Activated CD4-positive, alpha-beta memory T cell treated with anti-CD3 and anti-CD28 coated beads for 36 hours (primary cell): ENCODE results near the gene BIVM. TPM values are rescaled to one million over a fixed set of nuclear protein-coding genes. Genes with fewer than 3 reads are reported as not detected.

ENCODE experiments used
- CTCF ChIA-PET: fragments of 350-600 bp; sonication (Branson Sonifier 250); formaldehyde crosslinking; loops from one replicate; lab custom pipeline; 2021; ENCODE audit warnings: antibody characterized with exemption, inconsistent platforms; lab: Charles Lee
- POLR2A ChIA-PET: fragments of 350-600 bp; sonication (Branson Sonifier 250); formaldehyde crosslinking; loops from one replicate; lab custom pipeline; 2021; ENCODE audit warnings: antibody characterized with exemption; lab: Charles Lee
- DNase-seq: peaks from one replicate; pipeline ENCODE4 v3.0.0-alpha.2; 2020
- H3K27ac Mint-ChIP-seq: one replicate; pipeline ENCODE4 v1.8.0; 2021; ENCODE audit warnings: mixed read lengths
- H3K27me3 Mint-ChIP-seq: one replicate; pipeline ENCODE4 v1.8.0; 2021; ENCODE audit warnings: mixed read lengths
- H3K36me3 Mint-ChIP-seq: one replicate; pipeline ENCODE4 v1.8.0; 2021; ENCODE audit warnings: mixed read lengths
- H3K4me1 Mint-ChIP-seq: one replicate; pipeline ENCODE4 v1.8.0; 2021; ENCODE audit warnings: low read depth, mixed read lengths
- H3K4me3 Mint-ChIP-seq: one replicate; pipeline ENCODE4 v1.8.0; 2021; ENCODE audit warnings: mild to moderate bottlenecking, mixed read lengths
- H3K9me3 Mint-ChIP-seq: one replicate; pipeline ENCODE4 v1.8.0; 2021; ENCODE audit warnings: mixed read lengths
- intact Hi-C: fragments of 100-400 bp; cut with micrococcal nuclease; formaldehyde crosslinking; loops from one replicate; pipeline ENCODE4 v1.15.1; 2023
- total RNA-seq, 2 experiments: library from RNA; stranded (reverse); gene quantifications; one replicate each; pipeline ENCODE4 v1.2.3, GENCODE V29; 2021

The BIVM gene
- 10 to 100 TPM; 13.3 to 15.7 TPM for total RNA-seq

- peak within 1 kb of the TSS; percentile 90 for H3K4me3 Mint-ChIP-seq
- peaks cover 6% of the 10 kb centered on the region for H3K36me3 Mint-ChIP-seq
- intact Hi-C loops = loop anchor here (1.0 to 5.0 kb wide), 5 partner anchors 20 to 207 kb away; partner anchors contain the start of gene TPP2
- no peaks in the 10 kb centered on the region for H3K9me3 Mint-ChIP-seq
- ChIA-PET CTCF (interaction anchor here (0.9 to 4.7 kb wide), 9 partner anchors 19 to 207 kb away, joined by 3 to 22 read pairs (median 5); partner anchors contain the start of genes ERCC5 and TEX30), POLR2A (interaction anchor here (0.5 to 3.6 kb wide), 7 partner anchors 13 to 202 kb away, joined by 3 to 28 read pairs (median 3); partner anchors contain the start of genes ERCC5, TEX30 and TPP2)
- peak within 1 kb of the TSS; percentile 70 for H3K27ac Mint-ChIP-seq
- peaks cover 5% of the 10 kb centered on the region for H3K27me3 Mint-ChIP-seq
- DNase-seq = peak; percentile 92
- peaks cover 22% of the 10 kb centered on the region for H3K4me1 Mint-ChIP-seq
Observed at GRCh38 chr13:102798581-102799425, at the start of gene BIVM, which contains the start of gene POGLUT2. Gene BIVM, plus strand, starts transcription at chr13:102799119. Its CDS starts 8,149 bp downstream, at chr13:102807268. Gene POGLUT2, minus strand, starts transcription at chr13:102798976. Its CDS starts 306 bp downstream, at chr13:102798670.

- ChIA-PET POLR2A (no interaction called here), CTCF (no interaction called here)
- Mint-ChIP-seq H3K4me1 (no peaks in the 10 kb centered on the region), H3K4me3 (no peak overlapping the region), H3K9me3 (no peaks in the 10 kb centered on the region), H3K36me3 (peaks cover 10% of the 10 kb centered on the region), H3K27me3 (peaks cover 16% of the 10 kb centered on the region), H3K27ac (no peak overlapping the region)
- no peak for DNase-seq
- intact Hi-C loops = no loop called here
Observed at GRCh38 chr13:102751886-102752285, 47.0 kb upstream of the BIVM start.

GRCh38 chr13:102757006-102757405 lies 41.9 kb upstream of the BIVM start:
- Mint-ChIP-seq H3K27me3 (no peaks in the 10 kb centered on the region), H3K4me1 (no peaks in the 10 kb centered on the region), H3K9me3 (no peaks in the 10 kb centered on the region), H3K4me3 (no peak overlapping the region), H3K36me3 (peaks cover 2% of the 10 kb centered on the region), H3K27ac (no peak overlapping the region)
- ChIA-PET CTCF (no interaction called here), POLR2A (interaction anchor here (2.0 kb wide), 1 partner anchor 23 kb away, joined by 4 read pairs; no protein-coding TSS in a partner anchor)
- no peak for DNase-seq
- intact Hi-C loops = no loop called here

GRCh38 chr13:102758842-102759241 lies 40.1 kb upstream of the BIVM start:
- no peak overlapping the region for H3K4me3 Mint-ChIP-seq
- ChIA-PET CTCF (interaction anchor here (0.8 kb wide), 1 partner anchor 28 kb away, joined by 3 read pairs; no protein-coding TSS in a partner anchor), POLR2A (interaction anchor here (2.0 kb wide), 1 partner anchor 21 kb away, joined by 4 read pairs; no protein-coding TSS in a partner anchor)
- no peaks in the 10 kb centered on the region for H3K9me3 Mint-ChIP-seq
- intact Hi-C loops = no loop called here
- no peaks in the 10 kb centered on the region for H3K27me3 Mint-ChIP-seq
- H3K27ac Mint-ChIP-seq = no peak overlapping the region
- no peaks in the 10 kb centered on the region for H3K36me3 Mint-ChIP-seq
- DNase-seq = no peak
- no peaks in the 10 kb centered on the region for H3K4me1 Mint-ChIP-seq

GRCh38 chr13:102761071-102761470 lies 37.8 kb upstream of the BIVM start:
- Mint-ChIP-seq H3K27ac (no peak overlapping the region), H3K4me3 (no peak overlapping the region), H3K4me1 (no peaks in the 10 kb centered on the region), H3K27me3 (no peaks in the 10 kb centered on the region), H3K36me3 (peaks cover 2% of the 10 kb centered on the region), H3K9me3 (no peaks in the 10 kb centered on the region)
- intact Hi-C loops = no loop called here
- no peak for DNase-seq
- POLR2A ChIA-PET = no interaction called here
- CTCF ChIA-PET = no interaction called here

- Mint-ChIP-seq H3K4me1 (no peaks in the 10 kb centered on the region), H3K9me3 (no peaks in the 10 kb centered on the region), H3K27ac (no peak overlapping the region), H3K36me3 (peaks cover 12% of the 10 kb centered on the region), H3K27me3 (no peaks in the 10 kb centered on the region), H3K4me3 (no peak overlapping the region)
- DNase-seq = no peak
- CTCF ChIA-PET = no interaction called here
- intact Hi-C loops = no loop called here
- POLR2A ChIA-PET = no interaction called here
Observed at GRCh38 chr13:102763741-102764140, 35.2 kb upstream of the BIVM start.

- CTCF ChIA-PET = interaction anchor here (1.1 kb wide), 1 partner anchor 32 kb away, joined by 6 read pairs; no protein-coding TSS in a partner anchor
Observed at GRCh38 chr13:102768909-102769308, 30.0 kb upstream of the BIVM start.

GRCh38 chr13:102769679-102770078 lies 29.2 kb upstream of the BIVM start:
- DNase-seq = no peak
- CTCF ChIA-PET = interaction anchor here (1.1 kb wide), 1 partner anchor 31 kb away, joined by 6 read pairs; no protein-coding TSS in a partner anchor

More at GRCh38 chr13:102768909-102769308, 30.0 kb upstream of the BIVM start:
- intact Hi-C loops = no loop called here
- no peak for DNase-seq
- peaks cover 19% of the 10 kb centered on the region for H3K36me3 Mint-ChIP-seq
- POLR2A ChIA-PET = no interaction called here
- no peaks in the 10 kb centered on the region for H3K9me3 Mint-ChIP-seq
- H3K27ac Mint-ChIP-seq = no peak overlapping the region
- H3K4me1 Mint-ChIP-seq = peaks cover 31% of the 10 kb centered on the region
- no peaks in the 10 kb centered on the region for H3K27me3 Mint-ChIP-seq
- no peak overlapping the region for H3K4me3 Mint-ChIP-seq

GRCh38 chr13:102770435-102770834 lies 28.5 kb upstream of the BIVM start:
- Mint-ChIP-seq H3K27me3 (no peaks in the 10 kb centered on the region), H3K36me3 (peaks cover 19% of the 10 kb centered on the region), H3K4me1 (peaks cover 39% of the 10 kb centered on the region), H3K27ac (no peak overlapping the region), H3K4me3 (no peak overlapping the region), H3K9me3 (no peaks in the 10 kb centered on the region)
- DNase-seq = no peak
- intact Hi-C loops = loop anchor here (5.0 kb wide), 1 partner anchor 108 kb away; no protein-coding TSS in a partner anchor
- CTCF ChIA-PET = no interaction called here
- POLR2A ChIA-PET = no interaction called here

More at GRCh38 chr13:102769679-102770078, 29.2 kb upstream of the BIVM start:
- Mint-ChIP-seq H3K4me1 (peaks cover 38% of the 10 kb centered on the region), H3K27me3 (no peaks in the 10 kb centered on the region), H3K27ac (no peak overlapping the region), H3K9me3 (no peaks in the 10 kb centered on the region), H3K4me3 (no peak overlapping the region), H3K36me3 (peaks cover 19% of the 10 kb centered on the region)
- intact Hi-C loops = loop anchor here (5.0 kb wide), 1 partner anchor 107 kb away; no protein-coding TSS in a partner anchor
- POLR2A ChIA-PET = no interaction called here

- no peaks in the 10 kb centered on the region for H3K27me3 Mint-ChIP-seq
- no peak overlapping the region for H3K27ac Mint-ChIP-seq
- POLR2A ChIA-PET = interaction anchor here (2.8 kb wide), 1 partner anchor 28 kb away, joined by 28 read pairs; the partner anchor contains the start of genes BIVM and POGLUT2
- H3K9me3 Mint-ChIP-seq = no peaks in the 10 kb centered on the region
- DNase-seq = no peak
- H3K4me3 Mint-ChIP-seq = peak overlapping the region; percentile 17
- intact Hi-C loops = loop anchor here (5.0 kb wide), 1 partner anchor 109 kb away; no protein-coding TSS in a partner anchor
- peaks cover 39% of the 10 kb centered on the region for H3K4me1 Mint-ChIP-seq
- peaks cover 15% of the 10 kb centered on the region for H3K36me3 Mint-ChIP-seq
- CTCF ChIA-PET = interaction anchor here (1.3 kb wide), 1 partner anchor 29 kb away, joined by 3 read pairs; no protein-coding TSS in a partner anchor
Observed at GRCh38 chr13:102771298-102772041, 27.4 kb upstream of the BIVM start.

GRCh38 chr13:102772042-102772425 lies 26.9 kb upstream of the BIVM start:
- intact Hi-C loops = loop anchor here (5.0 kb wide), 1 partner anchor 110 kb away; no protein-coding TSS in a partner anchor
- Mint-ChIP-seq H3K27me3 (no peaks in the 10 kb centered on the region), H3K27ac (no peak overlapping the region), H3K9me3 (no peaks in the 10 kb centered on the region), H3K4me1 (peaks cover 39% of the 10 kb centered on the region), H3K36me3 (peaks cover 10% of the 10 kb centered on the region), H3K4me3 (peak overlapping the region; percentile 85)
- ChIA-PET CTCF (interaction anchor here (1.3 kb wide), 1 partner anchor 29 kb away, joined by 3 read pairs; no protein-coding TSS in a partner anchor), POLR2A (interaction anchor here (2.3 to 2.8 kb wide), 2 partner anchors 27 to 176 kb away, joined by 11 to 28 read pairs; partner anchors contain the start of genes BIVM, POGLUT2 and TPP2)
- DNase-seq = no peak
